ENCODE results near the gene EPHA10.
A peak's percentile ranks its signal among the peaks of the same experiment; 100 is the strongest.

EPHA10 gene

DNA sequence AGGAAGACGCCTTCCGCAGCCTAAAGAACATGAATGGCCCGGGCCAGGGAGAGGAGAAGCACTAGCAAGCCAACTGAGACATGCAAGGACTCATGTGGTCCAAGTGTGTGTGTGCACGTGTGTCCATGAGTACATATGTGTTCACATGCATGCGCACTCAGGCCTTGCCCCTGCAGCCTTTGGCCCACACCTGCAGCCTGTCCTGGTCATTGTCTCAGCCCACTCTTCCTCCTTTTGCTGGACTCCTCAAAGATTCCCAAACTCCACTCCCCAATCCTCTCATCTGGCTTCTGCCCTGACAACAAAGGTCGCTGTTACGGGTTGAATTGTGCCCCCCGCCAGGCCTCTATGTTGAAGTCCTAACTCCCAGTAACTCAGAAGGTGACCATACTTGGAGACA, 50.7 kb downstream of the EPHA10 start:
- no peak for DNase-seq (ENCODE audit: extremely low read depth, low read depth)
- TF ChIP-seq, protein P1, sequence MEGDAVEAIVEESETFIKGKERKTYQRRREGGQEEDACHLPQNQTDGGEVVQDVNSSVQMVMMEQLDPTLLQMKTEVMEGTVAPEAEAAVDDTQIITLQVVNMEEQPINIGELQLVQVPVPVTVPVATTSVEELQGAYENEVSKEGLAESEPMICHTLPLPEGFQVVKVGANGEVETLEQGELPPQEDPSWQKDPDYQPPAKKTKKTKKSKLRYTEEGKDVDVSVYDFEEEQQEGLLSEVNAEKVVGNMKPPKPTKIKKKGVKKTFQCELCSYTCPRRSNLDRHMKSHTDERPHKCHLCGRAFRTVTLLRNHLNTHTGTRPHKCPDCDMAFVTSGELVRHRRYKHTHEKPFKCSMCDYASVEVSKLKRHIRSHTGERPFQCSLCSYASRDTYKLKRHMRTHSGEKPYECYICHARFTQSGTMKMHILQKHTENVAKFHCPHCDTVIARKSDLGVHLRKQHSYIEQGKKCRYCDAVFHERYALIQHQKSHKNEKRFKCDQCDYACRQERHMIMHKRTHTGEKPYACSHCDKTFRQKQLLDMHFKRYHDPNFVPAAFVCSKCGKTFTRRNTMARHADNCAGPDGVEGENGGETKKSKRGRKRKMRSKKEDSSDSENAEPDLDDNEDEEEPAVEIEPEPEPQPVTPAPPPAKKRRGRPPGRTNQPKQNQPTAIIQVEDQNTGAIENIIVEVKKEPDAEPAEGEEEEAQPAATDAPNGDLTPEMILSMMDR (IDR thresholded peaks at IDR 0.05; ENCODE audit: low read depth, low read length, missing control alignments), result no peak
- no peak overlapping the region for H3K4me3 ChIP-seq (replicated peaks; ENCODE audit: low read depth, low read length)

GRCh38 chr1:37708471-37708870, 56.4 kb downstream of the EPHA10 start:
- no peak overlapping the region for H3K4me3 ChIP-seq (replicated peaks; ENCODE audit: low read depth, low read length)
- TF ChIP-seq, protein P1 (IDR thresholded peaks at IDR 0.05; ENCODE audit: low read depth, low read length, missing control alignments), result no peak
- DNase-seq (ENCODE audit: extremely low read depth, low read depth), result no peak

DNA sequence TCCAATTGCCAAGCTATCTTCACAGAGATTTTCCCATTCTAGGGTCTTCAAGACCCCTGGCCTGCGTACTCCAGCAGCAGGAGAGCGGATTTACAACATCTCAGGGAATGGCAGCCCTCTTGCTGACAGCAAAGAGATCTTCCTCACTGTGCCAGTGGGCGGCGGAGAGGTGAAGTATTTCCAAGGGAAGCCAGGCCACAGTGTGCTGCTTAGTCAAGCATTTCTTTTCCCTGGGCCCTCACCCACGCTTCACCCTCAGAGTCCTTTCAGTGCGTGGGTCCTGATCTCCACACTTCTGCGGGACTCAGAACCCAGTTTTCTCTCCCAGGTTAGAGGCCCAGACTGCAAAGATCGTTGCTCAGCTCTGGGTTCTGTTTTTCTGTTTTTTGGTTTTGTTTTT, 59.5 kb downstream of the EPHA10 start:
- no peak overlapping the region for H3K4me3 ChIP-seq (replicated peaks; ENCODE audit: low read depth, low read length)
- DNase-seq (ENCODE audit: extremely low read depth, low read depth), result no peak
- TF ChIP-seq, protein P1 (IDR thresholded peaks at IDR 0.05; ENCODE audit: low read depth, low read length, missing control alignments), result no peak

DNA sequence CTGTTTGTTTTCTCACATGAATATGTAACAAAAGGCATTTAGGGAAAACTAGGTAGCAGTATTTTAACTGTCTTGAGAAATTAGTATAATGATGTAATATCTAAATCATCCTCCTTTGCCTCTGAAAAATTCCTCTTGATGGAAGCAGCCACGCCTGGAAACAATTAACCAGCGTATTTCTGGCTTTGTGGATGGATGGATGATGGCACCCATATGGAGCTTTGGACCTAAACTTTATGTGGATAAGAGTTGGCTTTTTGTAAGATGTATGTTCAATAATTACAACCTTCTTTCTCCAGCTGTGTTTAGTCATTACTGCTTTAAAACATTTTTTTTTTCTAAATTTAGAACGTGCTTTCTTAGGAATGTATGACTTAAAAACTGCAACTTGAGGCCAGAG, 60.0 kb downstream of the EPHA10 start:
- peak; percentile 57 for DNase-seq (ENCODE audit: extremely low read depth, low read depth)
- TF ChIP-seq, protein P1 (IDR thresholded peaks at IDR 0.05; ENCODE audit: low read depth, low read length, missing control alignments), result no peak

GRCh38 chr1:37703061-37703460, 61.9 kb downstream of the EPHA10 start:
- TF ChIP-seq, protein P1 (IDR thresholded peaks at IDR 0.05; ENCODE audit: low read depth, low read length, missing control alignments), result no peak
- H3K4me3 ChIP-seq (replicated peaks; ENCODE audit: low read depth, low read length), result no peak overlapping the region
- no peak for DNase-seq (ENCODE audit: extremely low read depth, low read depth)

More for the DNA sequence above, 60.0 kb downstream of the EPHA10 start:
- H3K4me3 ChIP-seq (replicated peaks; ENCODE audit: low read depth, low read length), result no peak overlapping the region

DNA sequence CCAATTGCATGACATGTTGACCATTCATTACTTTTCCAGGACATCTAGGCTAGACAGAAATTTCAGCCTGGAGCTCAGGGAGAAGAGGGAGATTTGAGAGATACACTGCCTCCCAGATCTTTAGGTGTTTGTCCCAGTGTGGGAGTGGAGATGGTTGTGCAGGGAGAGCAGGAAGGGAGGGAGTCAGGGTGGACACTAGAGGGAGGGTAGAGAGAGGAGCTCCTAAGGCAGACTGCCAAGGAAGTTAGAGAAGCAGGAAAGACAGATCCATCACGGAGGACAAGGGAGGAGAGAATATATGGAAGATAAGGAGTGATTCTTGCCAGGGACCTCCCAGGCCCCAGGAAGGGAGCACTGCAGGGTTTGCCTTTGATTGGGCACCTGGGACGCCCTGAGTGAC, 63.9 kb downstream of the EPHA10 start:
- TF ChIP-seq, protein P1 (IDR thresholded peaks at IDR 0.05; ENCODE audit: low read depth, low read length, missing control alignments), result no peak
- no peak for DNase-seq (ENCODE audit: extremely low read depth, low read depth)

GRCh38 chr1:37699147-37699546, 65.8 kb downstream of the EPHA10 start:
- TF ChIP-seq, protein P1 (IDR thresholded peaks at IDR 0.05; ENCODE audit: low read depth, low read length, missing control alignments), result no peak
- no peak for DNase-seq (ENCODE audit: extremely low read depth, low read depth)
- H3K4me3 ChIP-seq (replicated peaks; ENCODE audit: low read depth, low read length), result no peak overlapping the region

More for the DNA sequence above, 63.9 kb downstream of the EPHA10 start:
- no peak overlapping the region for H3K4me3 ChIP-seq (replicated peaks; ENCODE audit: low read depth, low read length)
